Activated CD4-positive, alpha-beta T cell treated with anti-CD3 and anti-CD28 coated beads, Interleukin-2, amount 10 ng/mL, durations not matched to agents 24 days and 14 days (primary cell): ENCODE measurements around the gene WDR88. TPM values are rescaled to one million over a fixed set of nuclear protein-coding genes. Genes with fewer than 3 reads are reported as not detected.
"Not testable (repeated sequence)": the region's sequence is repeated elsewhere in the genome, so short reads cannot be mapped to it uniquely, and the experiment has no call there.

Source experiments
- DNase-seq: peaks from one replicate; pipeline ENCODE4 v3.0.0; 2022
- H3K27ac Mint-ChIP-seq: one replicate; pipeline ENCODE4 v1.8.0; 2022; ENCODE audit warnings: mild to moderate bottlenecking, mixed read lengths
- H3K27me3 Mint-ChIP-seq: one replicate; pipeline ENCODE4 v1.8.0; 2022; ENCODE audit warnings: mixed read lengths
- H3K36me3 Mint-ChIP-seq: one replicate; pipeline ENCODE4 v1.8.0; 2022; ENCODE audit warnings: low read depth, mild to moderate bottlenecking, mixed read lengths
- H3K4me1 Mint-ChIP-seq: one replicate; pipeline ENCODE4 v1.8.0; 2021; ENCODE audit warnings: mixed read lengths
- H3K4me3 Mint-ChIP-seq: one replicate; pipeline ENCODE4 v1.8.0; 2022; ENCODE audit warnings: mild to moderate bottlenecking, moderate library complexity, mixed read lengths
- H3K9me3 Mint-ChIP-seq: one replicate; pipeline ENCODE4 v1.8.0; 2021; ENCODE audit warnings: mixed read lengths
- intact Hi-C: fragments of 100-400 bp; cut with micrococcal nuclease; formaldehyde crosslinking; loops from one replicate; pipeline ENCODE4 v1.15.1; 2023
- total RNA-seq: library from RNA; stranded (reverse); gene quantifications from 2 replicates; pipeline ENCODE4 v1.2.3, GENCODE V29; 2022

Gene WDR88
- total RNA-seq, 1 donor from 2014 or later: not detected

GRCh38 chr19:33146209-33146608 lies 14.3 kb downstream of the WDR88 start:
- Mint-ChIP-seq H3K4me1 (peaks cover 4% of the 10 kb centered on the region), H3K27ac (no peak overlapping the region), H3K4me3 (no peak overlapping the region), H3K36me3 (no peaks in the 10 kb centered on the region), H3K27me3 (peaks cover 2% of the 10 kb centered on the region), H3K9me3 (no peaks in the 10 kb centered on the region)
- no peak for DNase-seq
- intact Hi-C loops: loop anchor here (10.0 kb wide), 1 partner anchor 89 kb away; no protein-coding TSS in a partner anchor

DNA sequence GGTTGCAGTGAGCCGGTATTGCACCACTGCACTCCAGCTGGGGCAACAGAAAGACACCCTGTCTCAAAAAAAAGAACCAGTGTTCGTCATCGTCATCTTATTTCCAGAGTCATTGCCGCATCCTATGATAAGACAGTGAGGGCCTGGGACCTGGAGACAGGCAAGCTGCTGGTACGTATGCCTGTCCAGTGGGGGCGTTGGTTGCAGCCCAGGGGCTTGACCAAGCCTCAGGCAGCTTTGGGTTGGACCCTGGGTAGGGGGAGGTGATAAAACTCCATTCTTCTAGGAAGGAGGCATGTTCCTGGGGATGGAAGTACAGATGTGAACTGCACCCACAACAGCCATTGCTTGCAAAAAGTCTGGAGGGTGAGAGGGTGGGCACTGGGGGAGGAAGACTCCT lies 15.6 kb downstream of the WDR88 start:
- H3K36me3 Mint-ChIP-seq: no peaks in the 10 kb centered on the region
- peaks cover 2% of the 10 kb centered on the region for H3K27me3 Mint-ChIP-seq
- peaks cover 4% of the 10 kb centered on the region for H3K4me1 Mint-ChIP-seq
- H3K27ac Mint-ChIP-seq: no peak overlapping the region
- intact Hi-C loops: loop anchor here (10.0 kb wide), 1 partner anchor 87 kb away; no protein-coding TSS in a partner anchor
- H3K4me3 Mint-ChIP-seq: no peak overlapping the region
- no peaks in the 10 kb centered on the region for H3K9me3 Mint-ChIP-seq
- no peak for DNase-seq

GRCh38 chr19:33150852-33151518 lies 19.1 kb downstream of the WDR88 start:
- no peaks in the 10 kb centered on the region for H3K4me1 Mint-ChIP-seq
- no peaks in the 10 kb centered on the region for H3K36me3 Mint-ChIP-seq
- DNase-seq: no peak
- peaks cover 2% of the 10 kb centered on the region for H3K27me3 Mint-ChIP-seq
- H3K9me3 Mint-ChIP-seq: no peaks in the 10 kb centered on the region
- no peak overlapping the region for H3K4me3 Mint-ChIP-seq
- intact Hi-C loops: no loop called here
- H3K27ac Mint-ChIP-seq: no peak overlapping the region

DNA sequence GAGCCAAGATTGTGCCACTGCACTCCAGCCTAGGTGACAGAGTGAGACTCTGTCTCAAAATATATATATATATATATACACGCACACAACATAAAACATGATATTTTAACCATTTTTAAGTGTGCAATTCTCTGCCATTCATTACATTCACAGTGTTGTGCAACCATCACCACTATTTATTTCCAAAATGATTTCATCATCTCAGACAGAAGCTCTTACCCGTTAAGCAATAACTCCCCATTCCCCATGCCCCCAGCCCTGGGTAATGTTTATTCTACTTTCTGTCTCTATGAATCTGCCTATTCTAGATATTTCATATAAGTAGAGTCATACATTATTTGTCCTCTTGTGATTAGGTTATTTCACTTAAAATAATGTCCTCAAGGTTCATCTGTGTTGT lies 20.3 kb downstream of the WDR88 start:
- H3K9me3 Mint-ChIP-seq: no peaks in the 10 kb centered on the region
- no peak overlapping the region for H3K27ac Mint-ChIP-seq
- intact Hi-C loops: no loop called here
- no peak overlapping the region for H3K4me3 Mint-ChIP-seq
- H3K4me1 Mint-ChIP-seq: no peaks in the 10 kb centered on the region
- no peak for DNase-seq
- H3K36me3 Mint-ChIP-seq: no peaks in the 10 kb centered on the region
- H3K27me3 Mint-ChIP-seq: peaks cover 2% of the 10 kb centered on the region

DNA sequence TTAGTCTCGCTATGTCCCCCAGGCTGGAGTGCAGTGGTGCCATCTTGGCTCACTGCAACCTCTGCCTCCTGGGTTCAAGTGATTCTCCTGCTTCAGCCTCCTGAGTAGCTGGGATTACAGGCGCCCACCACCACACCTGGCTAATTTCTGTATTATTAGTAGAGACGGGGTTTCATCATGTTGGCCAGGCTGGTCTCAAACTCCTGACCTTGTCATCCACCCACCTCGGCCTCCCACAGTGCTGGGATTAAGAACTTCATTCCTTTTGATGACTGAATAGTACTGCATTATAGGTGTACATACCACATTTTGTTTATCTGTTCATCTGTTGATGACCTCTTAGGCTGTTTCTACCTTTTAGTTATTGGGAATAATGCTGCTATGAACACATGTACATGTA lies 20.7 kb downstream of the WDR88 start:
- H3K27ac Mint-ChIP-seq: not testable (repeated sequence)

DNA sequence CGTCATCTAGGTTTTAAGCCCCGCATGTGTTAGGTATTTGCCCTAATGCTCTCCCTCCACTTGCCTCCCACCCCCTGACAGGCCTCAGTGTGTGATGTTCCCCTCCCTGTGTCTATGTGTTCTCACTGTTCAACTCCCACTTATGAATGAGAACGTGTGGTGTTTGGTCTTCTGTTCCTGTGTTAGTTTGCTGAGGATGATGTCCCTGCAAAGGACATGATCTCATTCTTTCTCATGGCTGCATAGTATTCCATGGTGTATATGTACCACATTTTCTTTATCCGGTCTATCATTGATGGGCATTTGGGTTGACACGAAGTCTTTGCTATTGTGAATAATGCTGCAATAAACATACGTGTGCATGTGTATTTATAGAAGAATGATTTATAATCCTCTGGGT lies 22.4 kb downstream of the WDR88 start:
- intact Hi-C loops, H3K27me3 Mint-ChIP-seq, H3K9me3 Mint-ChIP-seq: not testable (repeated sequence)

More for the DNA sequence above, 20.7 kb downstream of the WDR88 start:
- H3K36me3 Mint-ChIP-seq, DNase-seq, H3K9me3 Mint-ChIP-seq, intact Hi-C loops, H3K4me1 Mint-ChIP-seq, H3K4me3 Mint-ChIP-seq, H3K27me3 Mint-ChIP-seq: not testable (repeated sequence)

GRCh38 chr19:33156334-33156733 lies 24.4 kb downstream of the WDR88 start:
- H3K4me1 Mint-ChIP-seq: peaks cover 26% of the 10 kb centered on the region
- H3K4me3 Mint-ChIP-seq: no peak overlapping the region
- peaks cover 2% of the 10 kb centered on the region for H3K27me3 Mint-ChIP-seq
- no peaks in the 10 kb centered on the region for H3K9me3 Mint-ChIP-seq
- no peak overlapping the region for H3K27ac Mint-ChIP-seq
- DNase-seq: no peak
- peaks cover 4% of the 10 kb centered on the region for H3K36me3 Mint-ChIP-seq
- intact Hi-C loops: no loop called here

More for the DNA sequence above, 22.4 kb downstream of the WDR88 start:
- DNase-seq, H3K4me1 Mint-ChIP-seq, H3K27ac Mint-ChIP-seq, H3K4me3 Mint-ChIP-seq, H3K36me3 Mint-ChIP-seq: not testable (repeated sequence)

DNA sequence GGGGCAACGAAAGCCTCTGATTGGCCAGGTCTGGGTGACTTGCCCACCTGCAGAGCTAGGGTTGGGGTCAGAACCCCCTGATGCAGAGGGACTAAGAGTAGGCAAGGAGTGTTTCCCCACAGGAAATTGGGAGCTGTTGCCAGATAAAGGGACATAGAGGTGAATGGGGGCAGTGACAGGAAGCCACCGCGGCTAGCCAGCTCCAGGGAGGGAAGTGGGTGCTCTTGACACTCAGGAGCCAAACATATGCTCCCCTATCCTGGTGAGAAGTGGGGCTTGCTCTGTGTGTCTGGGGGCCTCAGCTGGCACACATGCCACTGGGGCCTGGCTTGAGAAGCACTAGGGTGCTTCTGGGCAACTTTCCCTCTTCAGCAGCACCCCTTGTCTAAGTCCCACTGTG lies 26.0 kb downstream of the WDR88 start:
- H3K27me3 Mint-ChIP-seq: peaks cover 2% of the 10 kb centered on the region
- intact Hi-C loops: no loop called here
- H3K27ac Mint-ChIP-seq: no peak overlapping the region
- peaks cover 4% of the 10 kb centered on the region for H3K36me3 Mint-ChIP-seq
- DNase-seq: peak; percentile 61
- H3K4me3 Mint-ChIP-seq: no peak overlapping the region
- no peaks in the 10 kb centered on the region for H3K9me3 Mint-ChIP-seq
- H3K4me1 Mint-ChIP-seq: peaks cover 31% of the 10 kb centered on the region

GRCh38 chr19:33158365-33158764 lies 26.5 kb downstream of the WDR88 start:
- Mint-ChIP-seq H3K4me1 (peaks cover 31% of the 10 kb centered on the region), H3K36me3 (peaks cover 4% of the 10 kb centered on the region), H3K9me3 (no peaks in the 10 kb centered on the region), H3K4me3 (no peak overlapping the region), H3K27me3 (peaks cover 2% of the 10 kb centered on the region), H3K27ac (peak overlapping the region; percentile 37)
- no peak for DNase-seq
- intact Hi-C loops: no loop called here

- Mint-ChIP-seq H3K4me3 (no peak overlapping the region), H3K4me1 (peaks cover 31% of the 10 kb centered on the region)
These were observed 27.2 kb downstream of the WDR88 start for GRCh38 chr19:33159149-33159548.

DNA sequence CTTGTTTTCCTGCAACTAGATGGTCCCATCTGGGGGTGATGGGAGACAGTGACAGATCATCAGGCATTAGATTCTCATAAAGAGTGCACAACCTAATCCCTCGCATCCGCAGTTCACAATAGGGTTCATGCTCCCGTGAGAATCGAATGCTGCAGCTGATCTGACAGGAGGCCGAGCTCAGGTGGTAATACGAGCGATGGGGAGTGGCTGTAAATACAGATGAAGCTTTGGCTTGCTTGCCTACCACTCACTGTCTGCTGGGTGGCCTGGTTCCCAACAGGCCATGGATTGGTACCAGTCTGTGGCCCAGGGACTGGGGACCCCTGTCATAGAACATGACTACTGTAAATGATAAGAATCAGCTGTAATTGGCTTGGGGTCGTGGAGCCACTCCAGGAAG lies 28.0 kb downstream of the WDR88 start:
- intact Hi-C loops: loop anchor here (1.0 kb wide), 2 partner anchors 17 to 120 kb away; no protein-coding TSS in a partner anchor
- DNase-seq: no peak
- peaks cover 32% of the 10 kb centered on the region for H3K4me1 Mint-ChIP-seq
- peaks cover 4% of the 10 kb centered on the region for H3K36me3 Mint-ChIP-seq
- H3K27me3 Mint-ChIP-seq: no peaks in the 10 kb centered on the region
- no peaks in the 10 kb centered on the region for H3K9me3 Mint-ChIP-seq
- peak overlapping the region; percentile 95 for H3K27ac Mint-ChIP-seq
- no peak overlapping the region for H3K4me3 Mint-ChIP-seq

More at GRCh38 chr19:33159149-33159548, 27.2 kb downstream of the WDR88 start:
- no peak for DNase-seq
- Mint-ChIP-seq H3K9me3 (no peaks in the 10 kb centered on the region), H3K27me3 (peaks cover 2% of the 10 kb centered on the region), H3K36me3 (peaks cover 4% of the 10 kb centered on the region), H3K27ac (no peak overlapping the region)
- intact Hi-C loops: no loop called here

- Mint-ChIP-seq H3K4me3 (peak overlapping the region; percentile 68), H3K9me3 (no peaks in the 10 kb centered on the region), H3K27ac (peak overlapping the region; percentile 95), H3K4me1 (peaks cover 32% of the 10 kb centered on the region), H3K27me3 (no peaks in the 10 kb centered on the region), H3K36me3 (peaks cover 4% of the 10 kb centered on the region)
- intact Hi-C loops: no loop called here
- no peak for DNase-seq
These were observed 29.3 kb downstream of the WDR88 start for GRCh38 chr19:33161201-33161600.

DNA sequence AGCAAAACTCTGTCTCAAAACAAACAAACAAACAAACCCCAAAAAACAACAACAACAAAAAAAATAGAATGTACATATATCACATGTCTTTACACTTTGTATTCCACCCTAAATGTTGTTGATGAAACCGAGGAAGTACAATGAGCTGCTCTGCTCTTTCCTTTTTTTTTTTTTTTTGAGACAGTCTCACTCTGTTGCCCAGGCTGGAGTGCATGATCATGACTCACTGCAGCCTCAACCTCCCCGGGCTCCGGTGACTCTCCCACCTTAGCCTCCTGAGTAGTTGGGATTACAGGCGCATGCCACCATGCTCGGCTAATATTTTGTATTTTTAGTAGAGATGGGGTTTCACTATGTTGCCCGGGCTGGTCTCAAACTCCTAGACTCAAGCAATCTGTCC lies 31.6 kb downstream of the WDR88 start:
- H3K27me3 Mint-ChIP-seq: peaks cover under 1% of the 10 kb centered on the region
- H3K36me3 Mint-ChIP-seq: peaks cover 6% of the 10 kb centered on the region
- peaks cover 4% of the 10 kb centered on the region for H3K9me3 Mint-ChIP-seq
- intact Hi-C loops: no loop called here
- no peak overlapping the region for H3K27ac Mint-ChIP-seq
- no peak for DNase-seq
- H3K4me3 Mint-ChIP-seq: no peak overlapping the region
- peaks cover 25% of the 10 kb centered on the region for H3K4me1 Mint-ChIP-seq

DNA sequence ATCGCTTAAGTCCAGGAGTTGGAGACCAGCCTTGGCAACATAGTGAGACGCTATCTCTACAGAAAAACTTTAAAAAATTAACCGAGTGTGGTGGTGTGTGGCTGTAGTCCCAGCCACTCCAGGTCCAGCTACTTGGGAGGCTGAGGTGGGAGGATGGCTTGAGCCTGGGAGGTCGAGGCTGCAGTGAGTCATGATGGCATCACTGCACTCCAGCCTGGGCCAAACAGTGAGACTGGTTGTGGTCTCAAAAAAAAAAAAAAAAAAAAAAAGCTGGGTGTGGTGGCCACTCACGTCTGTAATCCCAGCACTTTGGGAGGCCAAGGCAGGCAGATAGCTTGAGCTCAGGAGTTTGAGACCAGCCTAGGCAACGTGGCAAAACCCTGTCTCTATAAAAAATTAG lies 34.1 kb downstream of the WDR88 start:
- intact Hi-C loops, H3K27me3 Mint-ChIP-seq: not testable (repeated sequence)

DNA sequence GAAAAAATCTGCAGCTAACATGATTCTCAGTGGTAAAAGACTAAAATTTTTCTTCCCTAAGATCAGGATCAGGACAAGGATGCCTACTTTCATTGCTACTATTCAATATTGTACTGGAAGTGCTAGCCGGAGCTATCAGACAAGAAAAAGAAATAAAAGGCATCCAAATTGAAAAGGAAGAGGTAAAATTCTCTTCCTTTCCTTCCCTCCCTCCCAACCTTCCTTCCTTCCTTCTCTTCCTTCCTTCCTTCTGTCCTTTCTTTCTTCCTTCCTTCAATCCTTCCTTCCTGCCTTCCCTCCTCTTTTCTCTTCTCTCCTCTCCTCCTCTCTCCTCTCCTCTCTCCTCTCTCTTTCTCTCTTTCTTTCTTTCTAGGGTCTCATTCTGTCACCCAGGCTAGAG lies 35.5 kb downstream of the WDR88 start:
- no peak overlapping the region for H3K4me3 Mint-ChIP-seq
- DNase-seq: no peak
- H3K36me3 Mint-ChIP-seq: peaks cover 6% of the 10 kb centered on the region
- intact Hi-C loops: no loop called here
- no peak overlapping the region for H3K27ac Mint-ChIP-seq
- peaks cover 3% of the 10 kb centered on the region for H3K27me3 Mint-ChIP-seq
- H3K4me1 Mint-ChIP-seq: peaks cover 3% of the 10 kb centered on the region
- peaks cover 12% of the 10 kb centered on the region for H3K9me3 Mint-ChIP-seq

More for the DNA sequence above, 34.1 kb downstream of the WDR88 start:
- H3K4me3 Mint-ChIP-seq, H3K4me1 Mint-ChIP-seq, DNase-seq, H3K27ac Mint-ChIP-seq, H3K36me3 Mint-ChIP-seq: not testable (repeated sequence)
- peaks cover 12% of the 10 kb centered on the region for H3K9me3 Mint-ChIP-seq
